HG03442 (cell line): ENCODE measurements around the gene SP140.

Experiments
- ATAC-seq: cut with Tn5 transposase; IDR thresholded peaks from one replicate; pipeline ENCODE4 v1.9.1; 2021; ENCODE audit warnings: mild to moderate bottlenecking, moderate library complexity; ENCODE audit not compliant: unreplicated experiment

The SP140 gene

GRCh38 chr2:230360028-230360427, 134.5 kb downstream of the SP140 start:
- ATAC-seq = no peak

GRCh38 chr2:230362030-230362691, 136.6 kb downstream of the SP140 start:
- no peak for ATAC-seq
